GM12878 (cell line): ENCODE results near the gene IMMP2L. TPM values are rescaled to one million over a fixed set of nuclear protein-coding genes. Genes with fewer than 3 reads are reported as not detected.

ENCODE experiments used
- BHLHE40 ChIP-seq, 2 experiments: fragments of 450-650 bp in 1 of 2; IDR thresholded peaks; 2 replicates each; pipeline ENCODE4 v1.6.1; 2011 to 2017; ENCODE audit warnings: low read depth in 2 of 2, borderline replicate concordance in 1 of 2, improper control_type of control experiment in 1 of 2, low read length in 1 of 2, mild to moderate bottlenecking in 1 of 2
- BRCA1 ChIP-seq: IDR thresholded peaks from 2 replicates; pipeline ENCODE4 v1.6.1; 2011; ENCODE audit warnings: low read depth, low read length, improper control_type of control experiment
- CBX3 ChIP-seq: fragments of 200-600 bp; sonication (generic); IDR thresholded peaks from 2 replicates; pipeline ENCODE4 v1.6.1; 2016; ENCODE audit warnings: low read depth, borderline replicate concordance
- CREB1 ChIP-seq: IDR thresholded peaks from 2 replicates; pipeline ENCODE4 v1.6.1; 2012; ENCODE audit warnings: low read depth, mild to moderate bottlenecking, inconsistent platforms
- EED ChIP-seq: sonication (generic); IDR thresholded peaks from 2 replicates; pipeline ENCODE4 v1.6.1; 2016; ENCODE audit warnings: antibody characterized with exemption, low read depth
- EP300 ChIP-seq, 2 experiments: fragments of 150-350 bp in 1 of 2; IDR thresholded peaks; 2 replicates each; pipeline ENCODE4 v1.6.1; 2011 to 2012; ENCODE audit warnings: low read depth in 2 of 2, low read length in 2 of 2, borderline replicate concordance in 1 of 2, improper control_type of control experiment in 1 of 2, inconsistent platforms in 1 of 2; ENCODE audit not compliant: control insufficient read depth in 1 of 2
- HCFC1 ChIP-seq: fragments of 150-350 bp; IDR thresholded peaks from 2 replicates; pipeline ENCODE4 v1.6.1; 2014; ENCODE audit warnings: low read length
- MTA2 ChIP-seq: fragments of 450-650 bp; IDR thresholded peaks from 2 replicates; pipeline ENCODE4 v1.6.1; 2016; ENCODE audit warnings: low read depth, mild to moderate bottlenecking, moderate library complexity
- NBN ChIP-seq: fragments of 450-650 bp; IDR thresholded peaks from 2 replicates; pipeline ENCODE4 v1.6.1; 2016
- NR2C1 ChIP-seq: fragments of 450-650 bp; IDR thresholded peaks from 2 replicates; pipeline ENCODE4 v1.6.1; 2017; ENCODE audit warnings: antibody characterized with exemption, mild to moderate bottlenecking, moderate library complexity
- RBBP5 ChIP-seq: fragments of 200-600 bp; sonication (generic); conservative IDR thresholded peaks from 2 replicates; pipeline ENCODE4 v1.6.1; 2016
- TCF3 ChIP-seq: IDR thresholded peaks from 2 replicates; pipeline ENCODE4 v1.6.1; 2012; ENCODE audit warnings: low read depth, mild to moderate bottlenecking, low read length, borderline replicate concordance; ENCODE audit not compliant: insufficient read depth
- ZNF24 ChIP-seq: fragments of 450-650 bp; IDR thresholded peaks from 2 replicates; pipeline ENCODE4 v1.6.1; 2017; ENCODE audit warnings: antibody characterized with exemption, mild to moderate bottlenecking
- polyA plus RNA-seq, 11 experiments: library from polyadenylated mRNA; depleted of rRNA in 4 of 11; unstranded in 6 of 11; stranded (reverse) in 5 of 11; fragments of >200 nt; fragmentation: Nextera tagmentation in 4 of 11; fragmentation: Illumina TruSeq in 1 of 11; extraction: Ambion mirVana in 4 of 11; extraction: Trizol in 1 of 11; gene quantifications; 1 replicate in 1 of 11; 2 replicates in 10 of 11; pipeline versions ENCODE4 v1.2.1 to v1.2.3, GENCODE V29; 2011 to 2016; ENCODE audit warnings: inconsistent platforms in 2 of 11, missing spikeins in 2 of 11, low read depth in 1 of 11
- total RNA-seq, 4 experiments: library from RNA; depleted of rRNA in 3 of 4; stranded (reverse); fragments of >200 nt in 3 of 4; fragmentation: Illumina TruSeq in 1 of 4; extraction: Trizol in 1 of 4; gene quantifications; 2 replicates each; pipeline versions ENCODE4 v1.2.1 to v1.2.3, GENCODE V29; 2013 to 2021
- TF ChIP-seq, protein P1 (sequence below): fragments of 450-650 bp; IDR thresholded peaks from 2 replicates; pipeline ENCODE4 v1.6.1; 2017; ENCODE audit warnings: mild to moderate bottlenecking, moderate library complexity
- TF ChIP-seq, protein P2 (sequence below): fragments of 450-650 bp; IDR thresholded peaks from 2 replicates; pipeline ENCODE4 v1.6.1; 2014; ENCODE audit warnings: mild to moderate bottlenecking
- TF ChIP-seq, protein P3 (sequence below): fragments of 450-650 bp; IDR thresholded peaks from 2 replicates; pipeline ENCODE4 v1.6.1; 2017; ENCODE audit warnings: mild to moderate bottlenecking, low read depth, inconsistent platforms; ENCODE audit not compliant: poor library complexity, severe bottlenecking
- TF ChIP-seq, protein P4 (sequence below): IDR thresholded peaks from 2 replicates; pipeline ENCODE4 v1.6.1; 2011; ENCODE audit warnings: low read depth, low read length, improper control_type of control experiment, borderline replicate concordance
- TF ChIP-seq, protein P5 (sequence below): fragments of 450-650 bp; IDR thresholded peaks from 2 replicates; pipeline ENCODE4 v1.6.1; 2018; ENCODE audit warnings: borderline replicate concordance, mild to moderate bottlenecking; ENCODE audit not compliant: partially characterized antibody
- TF ChIP-seq, protein P6 (sequence below): IDR thresholded peaks from 2 replicates; pipeline ENCODE4 v1.6.1; 2011; ENCODE audit warnings: borderline replicate concordance, low read depth, mild to moderate bottlenecking, moderate library complexity, mixed read lengths, low read length; ENCODE audit not compliant: insufficient read depth; ENCODE audit errors: extremely low read length

The IMMP2L gene
- total and polyA plus RNA-seq, 10 of the 15 experiments (the other 5 are each of a cell fraction or from before 2014, with no cell fraction given) = 12.6 to 46.3 (median 19.6) TPM

DNA sequence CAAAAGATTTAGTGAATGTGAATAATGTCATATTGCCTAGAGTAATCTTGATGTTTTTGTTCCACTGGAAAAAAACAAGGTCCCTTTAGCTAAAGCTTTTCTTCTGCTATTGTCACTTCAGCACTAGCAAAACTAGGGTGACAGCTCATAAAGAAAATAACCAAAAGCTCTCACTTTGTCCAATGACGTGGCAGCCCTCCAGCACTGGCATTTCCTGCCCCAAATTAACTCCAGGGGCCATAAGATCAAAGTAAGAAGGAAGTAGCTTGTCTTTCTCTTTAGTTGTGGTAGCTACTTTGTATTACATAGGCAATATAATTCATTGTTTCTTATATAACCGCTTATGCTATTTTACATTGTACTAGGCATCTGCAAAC lies 424.1 kb downstream of the IMMP2L start (continued):
- TF ChIP-seq, protein P1, sequence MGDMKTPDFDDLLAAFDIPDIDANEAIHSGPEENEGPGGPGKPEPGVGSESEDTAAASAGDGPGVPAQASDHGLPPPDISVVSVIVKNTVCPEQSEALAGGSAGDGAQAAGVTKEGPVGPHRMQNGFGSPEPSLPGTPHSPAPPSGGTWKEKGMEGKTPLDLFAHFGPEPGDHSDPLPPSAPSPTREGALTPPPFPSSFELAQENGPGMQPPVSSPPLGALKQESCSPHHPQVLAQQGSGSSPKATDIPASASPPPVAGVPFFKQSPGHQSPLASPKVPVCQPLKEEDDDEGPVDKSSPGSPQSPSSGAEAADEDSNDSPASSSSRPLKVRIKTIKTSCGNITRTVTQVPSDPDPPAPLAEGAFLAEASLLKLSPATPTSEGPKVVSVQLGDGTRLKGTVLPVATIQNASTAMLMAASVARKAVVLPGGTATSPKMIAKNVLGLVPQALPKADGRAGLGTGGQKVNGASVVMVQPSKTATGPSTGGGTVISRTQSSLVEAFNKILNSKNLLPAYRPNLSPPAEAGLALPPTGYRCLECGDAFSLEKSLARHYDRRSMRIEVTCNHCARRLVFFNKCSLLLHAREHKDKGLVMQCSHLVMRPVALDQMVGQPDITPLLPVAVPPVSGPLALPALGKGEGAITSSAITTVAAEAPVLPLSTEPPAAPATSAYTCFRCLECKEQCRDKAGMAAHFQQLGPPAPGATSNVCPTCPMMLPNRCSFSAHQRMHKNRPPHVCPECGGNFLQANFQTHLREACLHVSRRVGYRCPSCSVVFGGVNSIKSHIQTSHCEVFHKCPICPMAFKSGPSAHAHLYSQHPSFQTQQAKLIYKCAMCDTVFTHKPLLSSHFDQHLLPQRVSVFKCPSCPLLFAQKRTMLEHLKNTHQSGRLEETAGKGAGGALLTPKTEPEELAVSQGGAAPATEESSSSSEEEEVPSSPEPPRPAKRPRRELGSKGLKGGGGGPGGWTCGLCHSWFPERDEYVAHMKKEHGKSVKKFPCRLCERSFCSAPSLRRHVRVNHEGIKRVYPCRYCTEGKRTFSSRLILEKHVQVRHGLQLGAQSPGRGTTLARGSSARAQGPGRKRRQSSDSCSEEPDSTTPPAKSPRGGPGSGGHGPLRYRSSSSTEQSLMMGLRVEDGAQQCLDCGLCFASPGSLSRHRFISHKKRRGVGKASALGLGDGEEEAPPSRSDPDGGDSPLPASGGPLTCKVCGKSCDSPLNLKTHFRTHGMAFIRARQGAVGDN = peak; percentile 49; the same call in 1 of the 2 replicates
- no peak for TF ChIP-seq NR2C1
- TF ChIP-seq, protein P2, sequence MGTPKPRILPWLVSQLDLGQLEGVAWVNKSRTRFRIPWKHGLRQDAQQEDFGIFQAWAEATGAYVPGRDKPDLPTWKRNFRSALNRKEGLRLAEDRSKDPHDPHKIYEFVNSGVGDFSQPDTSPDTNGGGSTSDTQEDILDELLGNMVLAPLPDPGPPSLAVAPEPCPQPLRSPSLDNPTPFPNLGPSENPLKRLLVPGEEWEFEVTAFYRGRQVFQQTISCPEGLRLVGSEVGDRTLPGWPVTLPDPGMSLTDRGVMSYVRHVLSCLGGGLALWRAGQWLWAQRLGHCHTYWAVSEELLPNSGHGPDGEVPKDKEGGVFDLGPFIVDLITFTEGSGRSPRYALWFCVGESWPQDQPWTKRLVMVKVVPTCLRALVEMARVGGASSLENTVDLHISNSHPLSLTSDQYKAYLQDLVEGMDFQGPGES = no peak
- no peak; the same call in 1 of the 2 replicates for TF ChIP-seq EED
- TF ChIP-seq, protein P3, sequence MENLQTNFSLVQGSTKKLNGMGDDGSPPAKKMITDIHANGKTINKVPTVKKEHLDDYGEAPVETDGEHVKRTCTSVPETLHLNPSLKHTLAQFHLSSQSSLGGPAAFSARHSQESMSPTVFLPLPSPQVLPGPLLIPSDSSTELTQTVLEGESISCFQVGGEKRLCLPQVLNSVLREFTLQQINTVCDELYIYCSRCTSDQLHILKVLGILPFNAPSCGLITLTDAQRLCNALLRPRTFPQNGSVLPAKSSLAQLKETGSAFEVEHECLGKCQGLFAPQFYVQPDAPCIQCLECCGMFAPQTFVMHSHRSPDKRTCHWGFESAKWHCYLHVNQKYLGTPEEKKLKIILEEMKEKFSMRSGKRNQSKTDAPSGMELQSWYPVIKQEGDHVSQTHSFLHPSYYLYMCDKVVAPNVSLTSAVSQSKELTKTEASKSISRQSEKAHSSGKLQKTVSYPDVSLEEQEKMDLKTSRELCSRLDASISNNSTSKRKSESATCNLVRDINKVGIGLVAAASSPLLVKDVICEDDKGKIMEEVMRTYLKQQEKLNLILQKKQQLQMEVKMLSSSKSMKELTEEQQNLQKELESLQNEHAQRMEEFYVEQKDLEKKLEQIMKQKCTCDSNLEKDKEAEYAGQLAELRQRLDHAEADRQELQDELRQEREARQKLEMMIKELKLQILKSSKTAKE = peak; percentile 45
- TF ChIP-seq HCFC1 = no peak
- TF ChIP-seq NBN = no peak
- TF ChIP-seq, protein P4, sequence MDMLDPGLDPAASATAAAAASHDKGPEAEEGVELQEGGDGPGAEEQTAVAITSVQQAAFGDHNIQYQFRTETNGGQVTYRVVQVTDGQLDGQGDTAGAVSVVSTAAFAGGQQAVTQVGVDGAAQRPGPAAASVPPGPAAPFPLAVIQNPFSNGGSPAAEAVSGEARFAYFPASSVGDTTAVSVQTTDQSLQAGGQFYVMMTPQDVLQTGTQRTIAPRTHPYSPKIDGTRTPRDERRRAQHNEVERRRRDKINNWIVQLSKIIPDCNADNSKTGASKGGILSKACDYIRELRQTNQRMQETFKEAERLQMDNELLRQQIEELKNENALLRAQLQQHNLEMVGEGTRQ = no peak
- TF ChIP-seq CBX3 = no peak
- TF ChIP-seq MTA2 = peak; percentile 79; the same call in 1 of the 2 replicates
- TF ChIP-seq TCF3 = no peak
- TF ChIP-seq, protein P5, sequence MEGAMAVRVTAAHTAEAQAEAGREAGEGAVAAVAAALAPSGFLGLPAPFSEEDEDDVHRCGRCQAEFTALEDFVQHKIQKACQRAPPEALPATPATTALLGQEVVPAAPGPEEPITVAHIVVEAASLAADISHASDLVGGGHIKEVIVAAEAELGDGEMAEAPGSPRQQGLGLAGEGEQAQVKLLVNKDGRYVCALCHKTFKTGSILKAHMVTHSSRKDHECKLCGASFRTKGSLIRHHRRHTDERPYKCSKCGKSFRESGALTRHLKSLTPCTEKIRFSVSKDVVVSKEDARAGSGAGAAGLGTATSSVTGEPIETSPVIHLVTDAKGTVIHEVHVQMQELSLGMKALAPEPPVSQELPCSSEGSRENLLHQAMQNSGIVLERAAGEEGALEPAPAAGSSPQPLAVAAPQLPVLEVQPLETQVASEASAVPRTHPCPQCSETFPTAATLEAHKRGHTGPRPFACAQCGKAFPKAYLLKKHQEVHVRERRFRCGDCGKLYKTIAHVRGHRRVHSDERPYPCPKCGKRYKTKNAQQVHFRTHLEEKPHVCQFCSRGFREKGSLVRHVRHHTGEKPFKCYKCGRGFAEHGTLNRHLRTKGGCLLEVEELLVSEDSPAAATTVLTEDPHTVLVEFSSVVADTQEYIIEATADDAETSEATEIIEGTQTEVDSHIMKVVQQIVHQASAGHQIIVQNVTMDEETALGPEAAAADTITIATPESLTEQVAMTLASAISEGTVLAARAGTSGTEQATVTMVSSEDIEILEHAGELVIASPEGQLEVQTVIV = no peak
- TF ChIP-seq ZNF24 = no peak
- peak; percentile 81 for TF ChIP-seq CREB1
- TF ChIP-seq RBBP5 = peak; percentile 22; the same call in 1 of the 2 replicates
- TF ChIP-seq, protein P6, sequence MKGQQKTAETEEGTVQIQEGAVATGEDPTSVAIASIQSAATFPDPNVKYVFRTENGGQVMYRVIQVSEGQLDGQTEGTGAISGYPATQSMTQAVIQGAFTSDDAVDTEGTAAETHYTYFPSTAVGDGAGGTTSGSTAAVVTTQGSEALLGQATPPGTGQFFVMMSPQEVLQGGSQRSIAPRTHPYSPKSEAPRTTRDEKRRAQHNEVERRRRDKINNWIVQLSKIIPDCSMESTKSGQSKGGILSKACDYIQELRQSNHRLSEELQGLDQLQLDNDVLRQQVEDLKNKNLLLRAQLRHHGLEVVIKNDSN = no peak
- no peak for TF ChIP-seq BRCA1
- peak in 1 of 2 experiments; percentile 66; a peak in 2 of 4 replicates for TF ChIP-seq EP300 (IDR thresholded peaks at IDR 0.05; ENCODE audit: borderline replicate concordance in 1 of 2, control insufficient read depth in 1 of 2, low read depth in 2 of 2, low read length in 2 of 2)
- TF ChIP-seq BHLHE40 (IDR thresholded peaks at IDR 0.05; ENCODE audit: borderline replicate concordance in 1 of 2, low read depth in 2 of 2, low read length in 1 of 2) = no peak
